ENCODE measurements around the gene PRKCA. TPM values are rescaled to one million over a fixed set of nuclear protein-coding genes. Genes with fewer than 3 reads are reported as not detected.

PRKCA gene
- total RNA-seq, 2 experiments from 2014 or later, result 78.4 to 79.7 TPM

DNA sequence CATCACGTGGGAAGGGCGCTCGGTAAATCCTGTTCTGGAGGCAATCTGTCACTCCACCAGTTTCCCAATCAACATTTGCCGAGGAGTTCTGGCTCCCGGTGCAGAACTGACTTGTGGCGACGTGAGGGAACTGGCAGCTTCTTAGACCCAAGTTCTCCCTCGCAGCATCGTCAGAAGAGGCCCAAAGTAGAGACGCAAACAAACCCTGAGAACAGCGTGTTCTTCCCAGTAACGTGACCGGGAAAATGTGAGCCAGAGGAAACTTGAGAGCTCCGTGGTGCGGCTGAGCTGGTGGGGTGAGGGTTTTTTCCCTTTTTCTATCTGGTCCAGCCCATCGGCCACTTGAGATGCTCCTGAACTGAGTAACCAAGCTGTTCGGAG is 373.6 kb downstream of the PRKCA start:
- Mint-ChIP-seq H3K9me3 (peaks cover 3% of the 10 kb centered on the region), H3K36me3 (ENCODE audit: low read depth) (peaks cover 25% of the 10 kb centered on the region), H3K4me1 (ENCODE audit: low read depth) (peaks cover 68% of the 10 kb centered on the region), H3K27me3 (ENCODE audit: low read depth) (no peaks in the 10 kb centered on the region), H3K4me3 (no peak overlapping the region), H3K27ac (no peak overlapping the region)
- intact Hi-C loops (cut with micrococcal nuclease), result no loop called here
- CTCF ChIA-PET, result interaction anchor here (1.3 kb wide), 1 partner anchor 474 kb away, joined by 3 read pairs; no protein-coding TSS in a partner anchor
- no peak for DNase-seq

GRCh38 chr17:66676421-66676820 is 374.0 kb downstream of the PRKCA start:
- CTCF ChIA-PET, result no interaction called here
- H3K4me3 Mint-ChIP-seq, result no peak overlapping the region
- peaks cover 65% of the 10 kb centered on the region for H3K4me1 Mint-ChIP-seq (ENCODE audit: low read depth)
- intact Hi-C loops (cut with micrococcal nuclease), result no loop called here
- no peak overlapping the region for H3K27ac Mint-ChIP-seq
- H3K27me3 Mint-ChIP-seq (ENCODE audit: low read depth), result no peaks in the 10 kb centered on the region
- DNase-seq, result no peak
- H3K36me3 Mint-ChIP-seq (ENCODE audit: low read depth), result peaks cover 25% of the 10 kb centered on the region
- peaks cover 3% of the 10 kb centered on the region for H3K9me3 Mint-ChIP-seq

- Mint-ChIP-seq H3K27me3 (ENCODE audit: low read depth) (no peaks in the 10 kb centered on the region), H3K9me3 (peaks cover 3% of the 10 kb centered on the region), H3K4me1 (ENCODE audit: low read depth) (peaks cover 60% of the 10 kb centered on the region), H3K27ac (no peak overlapping the region), H3K4me3 (no peak overlapping the region), H3K36me3 (ENCODE audit: low read depth) (peaks cover 25% of the 10 kb centered on the region)
- CTCF ChIA-PET, result interaction anchor here (0.6 kb wide), 1 partner anchor 482 kb away, joined by 3 read pairs; no protein-coding TSS in a partner anchor
- intact Hi-C loops (cut with micrococcal nuclease), result no loop called here
- DNase-seq, result peak; percentile 39
Observed at GRCh38 chr17:66677201-66677981, 375.0 kb downstream of the PRKCA start.

DNA sequence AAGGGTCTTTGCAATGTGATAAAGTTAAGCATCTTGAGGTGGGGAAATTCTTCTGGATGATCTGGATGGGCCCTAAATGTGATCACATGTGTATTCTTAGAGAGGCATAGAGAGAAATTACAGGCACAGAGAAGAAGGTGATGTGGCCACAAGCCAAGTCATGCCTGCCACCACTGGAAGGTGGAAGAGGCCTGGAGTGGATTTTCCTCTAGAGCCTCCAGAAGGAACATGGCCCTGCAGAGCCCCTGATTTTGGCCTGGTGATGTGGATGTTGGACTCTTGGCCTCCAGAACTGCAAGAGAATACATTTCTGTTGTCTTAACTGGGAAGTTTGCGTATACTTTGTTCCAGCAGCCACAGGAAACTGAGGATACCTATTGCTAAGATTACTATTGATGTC is 375.6 kb downstream of the PRKCA start:
- H3K27me3 Mint-ChIP-seq (ENCODE audit: low read depth), result no peaks in the 10 kb centered on the region
- H3K27ac Mint-ChIP-seq, result no peak overlapping the region
- CTCF ChIA-PET, result no interaction called here
- H3K36me3 Mint-ChIP-seq (ENCODE audit: low read depth), result peaks cover 25% of the 10 kb centered on the region
- peaks cover 56% of the 10 kb centered on the region for H3K4me1 Mint-ChIP-seq (ENCODE audit: low read depth)
- H3K4me3 Mint-ChIP-seq, result no peak overlapping the region
- DNase-seq, result no peak
- H3K9me3 Mint-ChIP-seq, result peaks cover 3% of the 10 kb centered on the region
- intact Hi-C loops (cut with micrococcal nuclease), result no loop called here

- intact Hi-C loops (cut with micrococcal nuclease), result no loop called here
- no peak for DNase-seq
- Mint-ChIP-seq H3K4me3 (no peak overlapping the region), H3K27ac (no peak overlapping the region), H3K36me3 (ENCODE audit: low read depth) (peaks cover 26% of the 10 kb centered on the region), H3K9me3 (peaks cover 3% of the 10 kb centered on the region), H3K27me3 (ENCODE audit: low read depth) (no peaks in the 10 kb centered on the region), H3K4me1 (ENCODE audit: low read depth) (peaks cover 48% of the 10 kb centered on the region)
- CTCF ChIA-PET, result no interaction called here
Observed at GRCh38 chr17:66678827-66679226, 376.4 kb downstream of the PRKCA start.

GRCh38 chr17:66679631-66680517 is 377.5 kb downstream of the PRKCA start:
- intact Hi-C loops (cut with micrococcal nuclease), result no loop called here
- Mint-ChIP-seq H3K4me1 (ENCODE audit: low read depth) (peaks cover 38% of the 10 kb centered on the region), H3K4me3 (no peak overlapping the region), H3K9me3 (peaks cover 3% of the 10 kb centered on the region), H3K36me3 (ENCODE audit: low read depth) (peaks cover 26% of the 10 kb centered on the region), H3K27me3 (ENCODE audit: low read depth) (no peaks in the 10 kb centered on the region), H3K27ac (no peak overlapping the region)
- CTCF ChIA-PET, result interaction anchor here (0.6 kb wide), 2 partner anchors 19 to 496 kb away, joined by 3 to 5 read pairs; no protein-coding TSS in a partner anchor
- DNase-seq, result no peak

DNA sequence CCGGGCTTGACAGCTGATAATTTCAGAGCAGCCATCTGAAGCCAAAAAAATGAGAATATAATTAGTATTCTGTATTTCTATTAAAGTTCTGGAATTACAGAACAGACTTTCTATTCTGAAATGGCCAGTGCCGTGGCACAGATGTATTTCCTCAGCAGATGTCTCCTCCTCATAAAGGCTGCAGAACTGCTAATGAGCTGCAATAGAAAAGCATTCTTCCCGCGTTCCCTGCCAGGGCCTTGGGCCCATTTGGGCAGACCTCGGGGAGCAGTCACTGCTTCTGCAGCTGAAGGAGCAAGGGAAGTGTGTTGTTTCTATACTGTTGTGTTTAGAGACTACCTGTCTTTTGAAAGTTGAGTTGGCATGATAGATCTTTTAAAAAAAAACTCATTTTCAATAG is 379.9 kb downstream of the PRKCA start:
- no peaks in the 10 kb centered on the region for H3K27me3 Mint-ChIP-seq (ENCODE audit: low read depth)
- no peak overlapping the region for H3K4me3 Mint-ChIP-seq
- H3K4me1 Mint-ChIP-seq (ENCODE audit: low read depth), result peaks cover 21% of the 10 kb centered on the region
- DNase-seq, result no peak
- intact Hi-C loops (cut with micrococcal nuclease), result no loop called here
- H3K36me3 Mint-ChIP-seq (ENCODE audit: low read depth), result peaks cover 22% of the 10 kb centered on the region
- peaks cover 3% of the 10 kb centered on the region for H3K9me3 Mint-ChIP-seq
- H3K27ac Mint-ChIP-seq, result no peak overlapping the region
- CTCF ChIA-PET, result no interaction called here

DNA sequence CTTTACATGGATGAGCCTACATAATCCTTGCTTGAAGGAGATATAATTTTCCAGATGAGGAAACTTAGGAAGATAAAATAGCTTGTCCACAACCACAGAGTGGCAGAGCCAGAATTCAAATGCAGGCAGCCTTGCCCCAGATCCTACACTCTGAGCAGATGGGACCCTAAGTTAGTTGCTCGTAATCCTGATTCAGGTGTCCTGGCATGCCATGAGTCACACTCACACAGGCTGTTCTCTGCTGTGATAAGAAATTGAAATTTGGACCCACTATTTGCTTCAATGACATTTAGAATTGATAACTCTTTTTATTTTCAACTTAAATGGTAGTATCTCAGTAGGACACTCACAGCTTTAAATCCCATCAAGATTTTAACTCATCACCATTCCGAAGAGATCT is 381.8 kb downstream of the PRKCA start:
- H3K4me3 Mint-ChIP-seq, result no peak overlapping the region
- no peaks in the 10 kb centered on the region for H3K9me3 Mint-ChIP-seq
- intact Hi-C loops (cut with micrococcal nuclease), result no loop called here
- no peak for DNase-seq
- H3K27ac Mint-ChIP-seq, result no peak overlapping the region
- H3K4me1 Mint-ChIP-seq (ENCODE audit: low read depth), result peaks cover 4% of the 10 kb centered on the region
- CTCF ChIA-PET, result no interaction called here
- H3K36me3 Mint-ChIP-seq (ENCODE audit: low read depth), result peaks cover 19% of the 10 kb centered on the region
- H3K27me3 Mint-ChIP-seq (ENCODE audit: low read depth), result no peaks in the 10 kb centered on the region

DNA sequence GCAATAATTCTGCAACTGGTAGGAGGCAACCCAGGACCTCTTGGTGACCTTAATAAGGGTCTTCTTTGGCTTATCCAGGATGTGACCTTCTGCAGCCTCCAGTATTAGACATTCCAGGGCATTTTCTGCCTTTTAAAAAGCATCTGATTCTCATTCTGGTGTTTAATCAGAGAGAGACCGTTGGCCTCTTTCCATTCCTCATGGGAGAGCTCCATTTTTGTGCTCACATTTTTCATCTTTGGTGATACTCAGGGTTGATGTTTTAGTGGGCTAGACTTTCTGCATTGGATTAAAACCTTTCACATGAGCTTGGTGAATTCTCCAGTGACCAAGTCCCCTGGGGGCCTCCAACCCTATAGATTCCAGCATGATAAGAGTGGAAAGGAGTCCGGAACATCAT is 382.3 kb downstream of the PRKCA start:
- H3K9me3 Mint-ChIP-seq, result no peaks in the 10 kb centered on the region
- peaks cover 19% of the 10 kb centered on the region for H3K36me3 Mint-ChIP-seq (ENCODE audit: low read depth)
- CTCF ChIA-PET, result no interaction called here
- peaks cover 1% of the 10 kb centered on the region for H3K4me1 Mint-ChIP-seq (ENCODE audit: low read depth)
- no peaks in the 10 kb centered on the region for H3K27me3 Mint-ChIP-seq (ENCODE audit: low read depth)
- no peak for DNase-seq
- H3K4me3 Mint-ChIP-seq, result no peak overlapping the region
- no peak overlapping the region for H3K27ac Mint-ChIP-seq
- intact Hi-C loops (cut with micrococcal nuclease), result no loop called here

DNA sequence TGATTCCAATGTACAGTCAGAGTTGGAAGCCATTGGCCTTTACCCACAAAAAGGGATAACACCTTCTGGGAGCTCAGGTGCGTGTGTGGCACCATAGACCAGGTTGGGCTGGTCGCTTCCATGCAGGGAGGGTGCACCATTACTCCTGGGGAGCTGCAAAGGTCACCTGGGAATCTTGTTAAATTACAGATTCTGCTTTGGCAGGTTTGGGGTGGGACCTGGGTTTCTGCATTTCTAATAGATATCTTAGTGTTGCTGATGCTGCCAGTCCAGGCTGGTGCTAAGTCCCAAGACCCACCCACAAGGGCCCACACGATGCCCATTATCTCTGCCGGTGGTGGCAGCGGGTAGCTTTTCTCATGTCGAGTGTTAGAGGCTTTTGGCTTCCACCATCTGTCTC is 384.2 kb downstream of the PRKCA start:
- CTCF ChIA-PET, result no interaction called here
- intact Hi-C loops (cut with micrococcal nuclease), result no loop called here
- DNase-seq, result no peak
- Mint-ChIP-seq H3K4me3 (no peak overlapping the region), H3K36me3 (ENCODE audit: low read depth) (peaks cover 25% of the 10 kb centered on the region), H3K27ac (no peak overlapping the region), H3K9me3 (no peaks in the 10 kb centered on the region), H3K4me1 (ENCODE audit: low read depth) (peaks cover 1% of the 10 kb centered on the region), H3K27me3 (ENCODE audit: low read depth) (no peaks in the 10 kb centered on the region)

GRCh38 chr17:66687570-66688284 is 385.3 kb downstream of the PRKCA start:
- no peak overlapping the region for H3K4me3 Mint-ChIP-seq
- peaks cover 35% of the 10 kb centered on the region for H3K36me3 Mint-ChIP-seq (ENCODE audit: low read depth)
- intact Hi-C loops (cut with micrococcal nuclease), result no loop called here
- H3K27ac Mint-ChIP-seq, result peak overlapping the region; percentile 76
- CTCF ChIA-PET, result no interaction called here
- H3K9me3 Mint-ChIP-seq, result no peaks in the 10 kb centered on the region
- no peak for DNase-seq
- H3K4me1 Mint-ChIP-seq (ENCODE audit: low read depth), result no peaks in the 10 kb centered on the region
- no peaks in the 10 kb centered on the region for H3K27me3 Mint-ChIP-seq (ENCODE audit: low read depth)

- peaks cover 42% of the 10 kb centered on the region for H3K36me3 Mint-ChIP-seq (ENCODE audit: low read depth)
Observed at GRCh38 chr17:66689221-66689620, 386.8 kb downstream of the PRKCA start.

More at GRCh38 chr17:66689221-66689620, 386.8 kb downstream of the PRKCA start:
- no peak overlapping the region for H3K4me3 Mint-ChIP-seq
- intact Hi-C loops (cut with micrococcal nuclease), result no loop called here
- H3K9me3 Mint-ChIP-seq, result no peaks in the 10 kb centered on the region
- H3K27me3 Mint-ChIP-seq (ENCODE audit: low read depth), result no peaks in the 10 kb centered on the region
- H3K4me1 Mint-ChIP-seq (ENCODE audit: low read depth), result no peaks in the 10 kb centered on the region
- H3K27ac Mint-ChIP-seq, result no peak overlapping the region
- no peak for DNase-seq
- CTCF ChIA-PET, result interaction anchor here (0.7 kb wide), 1 partner anchor 123 kb away, joined by 3 read pairs; no protein-coding TSS in a partner anchor

Data from activated naive CD4-positive, alpha-beta T cell treated with anti-CD3 and anti-CD28 coated beads for 36 hours (primary cell).